Cardiac fibroblast (primary cell): Measurements from ENCODE around the gene CDC27.
"Not testable (repeated sequence)": the region's sequence is repeated elsewhere in the genome, so short reads cannot be mapped to it uniquely, and the experiment has no call there.

Experiments used
- DNase-seq, 2 donors: peaks; one replicate each; pipeline versions ENCODE4 v3.0.0 to v3.0.0-alpha.2; 2010; ENCODE audit warnings: low read depth in 2 of 2
- H3K4me3 ChIP-seq, 2 donors: replicated peaks in 1 of 2; 1 replicate in 1 of 2; 2 replicates in 1 of 2; pipeline ENCODE4 v1.5.1; 2011; ENCODE audit warnings: low read depth in 2 of 2, low read length in 2 of 2, mild to moderate bottlenecking in 2 of 2, moderate library complexity in 1 of 2
- CTCF ChIP-seq: IDR thresholded peaks from one replicate; pipeline ENCODE4 v1.5.1; 2011; ENCODE audit warnings: low read depth, mild to moderate bottlenecking, low read length, inconsistent platforms

Gene CDC27

GRCh38 chr17:47184681-47185080 lies 4.4 kb downstream of the CDC27 start:
- no peak overlapping the region for H3K4me3 ChIP-seq
- no peak for TF ChIP-seq CTCF
- peak in 1 of 2 donors; percentile 19 for DNase-seq

GRCh38 chr17:47180988-47181387 lies 8.1 kb downstream of the CDC27 start:
- not testable (repeated sequence) for DNase-seq, H3K4me3 ChIP-seq

- peak in 1 of 2 donors; percentile 15 for DNase-seq
- H3K4me3 ChIP-seq: no peak overlapping the region
- no peak for TF ChIP-seq CTCF
Measured at GRCh38 chr17:47180337-47180736, 8.8 kb downstream of the CDC27 start.

- no peak overlapping the region for H3K4me3 ChIP-seq
- DNase-seq: peak in 1 of 2 donors; percentile 9
- TF ChIP-seq CTCF: no peak
Measured at GRCh38 chr17:47179141-47179540, 10.0 kb downstream of the CDC27 start.

GRCh38 chr17:47177261-47177660 lies 11.8 kb downstream of the CDC27 start:
- TF ChIP-seq CTCF: no peak
- DNase-seq: no peak
- no peak overlapping the region for H3K4me3 ChIP-seq

GRCh38 chr17:47176389-47176826 lies 12.7 kb downstream of the CDC27 start:
- H3K4me3 ChIP-seq: no peak overlapping the region
- no peak for TF ChIP-seq CTCF
- DNase-seq: no peak

GRCh38 chr17:47174823-47175222 lies 14.3 kb downstream of the CDC27 start:
- not testable (repeated sequence) for DNase-seq, H3K4me3 ChIP-seq

- H3K4me3 ChIP-seq: no peak overlapping the region
- no peak for TF ChIP-seq CTCF
- DNase-seq: peak; percentile 7 to 9
Measured at GRCh38 chr17:47172696-47173565, 16.2 kb downstream of the CDC27 start.
